Measurements from ENCODE around the gene NPBWR2. TPM values are rescaled to one million over a fixed set of nuclear protein-coding genes. Genes with fewer than 3 reads are reported as not detected.

Gene NPBWR2
- total RNA-seq, 1 donor from 2014 or later, result not detected

- peaks cover 3% of the 10 kb centered on the region for H3K36me3 Mint-ChIP-seq (ENCODE audit: low read depth, unreplicated experiment)
- no peaks in the 10 kb centered on the region for H3K79me2 ChIP-seq (ENCODE audit: insufficient read depth, low read length)
Observed at GRCh38 chr20:64072498-64073063, 34.8 kb downstream of the NPBWR2 start.

GRCh38 chr20:64071341-64072332 is 35.7 kb downstream of the NPBWR2 start:
- H3K4me3 ChIP-seq (ENCODE audit: insufficient read depth, low read depth, low read length), result no peak overlapping the region
- H3K9ac ChIP-seq (ENCODE audit: low read length), result no peak overlapping the region
- Mint-ChIP-seq H3K27me3 (ENCODE audit: low read depth, unreplicated experiment) (no peaks in the 10 kb centered on the region), H3K36me3 (ENCODE audit: low read depth, unreplicated experiment) (peaks cover 3% of the 10 kb centered on the region), H3K27ac (ENCODE audit: unreplicated experiment) (peak overlapping the region; percentile 34), H3K4me1 (ENCODE audit: low read depth, unreplicated experiment) (no peaks in the 10 kb centered on the region), H3K4me3 (ENCODE audit: unreplicated experiment) (no peak overlapping the region), H3K9me3 (ENCODE audit: unreplicated experiment) (no peaks in the 10 kb centered on the region)
- H3K9me3 ChIP-seq (ENCODE audit: insufficient read depth, low read depth, low read length), result no peaks in the 10 kb centered on the region
- H3K27me3 ChIP-seq (ENCODE audit: insufficient read depth, low read length), result no peaks in the 10 kb centered on the region
- no peak for DNase-seq (ENCODE audit: low read depth)
- no peak overlapping the region for H2AFZ ChIP-seq (ENCODE audit: low read depth, low read length)
- H3K79me2 ChIP-seq (ENCODE audit: insufficient read depth, low read length), result no peaks in the 10 kb centered on the region
- H3K27ac ChIP-seq (ENCODE audit: low read depth, low read length), result no peak overlapping the region
- no peaks in the 10 kb centered on the region for H3K36me3 ChIP-seq (ENCODE audit: insufficient read depth, low read length)
- peaks cover 8% of the 10 kb centered on the region for H4K20me1 ChIP-seq (ENCODE audit: insufficient read depth, low read length)
- FAIRE-seq, result no peak
- no peak overlapping the region for H3K4me2 ChIP-seq (ENCODE audit: low read length)
- TF ChIP-seq EZH2 (IDR thresholded peaks at IDR 0.05; ENCODE audit: insufficient read depth, low read length) (no peak), CTCF (IDR thresholded peaks at IDR 0.05; ENCODE audit: insufficient read depth, low read depth, low read length) (no peak)
- no peaks in the 10 kb centered on the region for H3K4me1 ChIP-seq (ENCODE audit: insufficient read depth, low read length)

More at GRCh38 chr20:64072498-64073063, 34.8 kb downstream of the NPBWR2 start:
- Mint-ChIP-seq H3K27me3 (ENCODE audit: low read depth, unreplicated experiment) (no peaks in the 10 kb centered on the region), H3K4me3 (ENCODE audit: unreplicated experiment) (no peak overlapping the region), H3K9me3 (ENCODE audit: unreplicated experiment) (no peaks in the 10 kb centered on the region), H3K27ac (ENCODE audit: unreplicated experiment) (no peak overlapping the region), H3K4me1 (ENCODE audit: low read depth, unreplicated experiment) (no peaks in the 10 kb centered on the region)
- DNase-seq (ENCODE audit: low read depth) (no peak), FAIRE-seq (no peak)
- Histone ChIP-seq H3K4me3 (ENCODE audit: insufficient read depth, low read depth, low read length) (no peak overlapping the region), H3K9ac (ENCODE audit: low read length) (no peak overlapping the region), H2AFZ (ENCODE audit: low read depth, low read length) (no peak overlapping the region), H3K36me3 (ENCODE audit: insufficient read depth, low read length) (no peaks in the 10 kb centered on the region), H4K20me1 (ENCODE audit: insufficient read depth, low read length) (peaks cover 6% of the 10 kb centered on the region), H3K27ac (ENCODE audit: low read depth, low read length) (no peak overlapping the region), H3K27me3 (ENCODE audit: insufficient read depth, low read length) (no peaks in the 10 kb centered on the region), H3K4me2 (ENCODE audit: low read length) (no peak overlapping the region), H3K4me1 (ENCODE audit: insufficient read depth, low read length) (no peaks in the 10 kb centered on the region), H3K9me3 (ENCODE audit: insufficient read depth, low read depth, low read length) (no peaks in the 10 kb centered on the region)
- TF ChIP-seq CTCF (IDR thresholded peaks at IDR 0.05; ENCODE audit: insufficient read depth, low read depth, low read length), result no peak
- TF ChIP-seq EZH2 (IDR thresholded peaks at IDR 0.05; ENCODE audit: insufficient read depth, low read length), result no peak

All from astrocyte (in vitro differentiated cells and primary cell).